K562 (cell line): ENCODE data around the gene CZIB. TPM values are rescaled to one million over a fixed set of nuclear protein-coding genes. Genes with fewer than 3 reads are reported as not detected.

ENCODE experiments used
- ARID4B ChIP-seq: sonication (generic); formaldehyde crosslinking; IDR thresholded peaks from 2 replicates; pipeline ENCODE4 v1.8.0; 2022; ENCODE audit warnings: mild to moderate bottlenecking, missing genetic modification reagents
- CBFA2T2 ChIP-seq: fragments of 450-650 bp; conservative IDR thresholded peaks from 2 replicates; pipeline ENCODE4 v1.6.1; 2017; ENCODE audit warnings: mild to moderate bottlenecking
- ETS2 ChIP-seq: IDR thresholded peaks from 2 replicates; pipeline ENCODE4 v1.6.1; 2016; ENCODE audit warnings: borderline replicate concordance, missing genetic modification characterization, mild to moderate bottlenecking, moderate library complexity, missing compliant biosample characterization; ENCODE audit not compliant: poor library complexity, severe bottlenecking
- GMEB1 ChIP-seq: fragments of 250-450 bp; sonication (Bioruptor Pico); IDR thresholded peaks from 2 replicates; pipeline ENCODE4 v1.4.0; 2020; ENCODE audit warnings: mild to moderate bottlenecking
- JUNB ChIP-seq: fragments of 450-650 bp; formaldehyde crosslinking; conservative IDR thresholded peaks from 2 replicates; pipeline ENCODE4 v1.4.0; 2020; ENCODE audit warnings: mild to moderate bottlenecking
- NCOA2 ChIP-seq, 2 experiments: fragments of 450-650 bp; IDR thresholded peaks; 2 replicates each; pipeline ENCODE4 v1.6.1; 2018; ENCODE audit warnings: mild to moderate bottlenecking in 2 of 2, moderate library complexity in 1 of 2; ENCODE audit not compliant: partially characterized antibody in 2 of 2
- NFRKB ChIP-seq: fragments of 450-650 bp; IDR thresholded peaks from 2 replicates; pipeline ENCODE4 v1.6.1; 2016; ENCODE audit warnings: low read depth
- RERE ChIP-seq: sonication (generic); formaldehyde crosslinking; IDR thresholded peaks from 2 replicates; pipeline ENCODE4 v1.8.0; 2023; ENCODE audit warnings: missing genetic modification reagents, mild to moderate bottlenecking, borderline replicate concordance
- SETDB1 ChIP-seq: IDR thresholded peaks from one replicate; pipeline ENCODE4 v1.6.1; 2012; ENCODE audit warnings: low read length, control low read depth, inconsistent platforms
- ZNF583 ChIP-seq: fragments of 250-450 bp; sonication (Bioruptor Pico); IDR thresholded peaks from 2 replicates; pipeline ENCODE4 v1.4.0; 2020
- polyA plus RNA-seq, 8 experiments: library from polyadenylated mRNA; depleted of rRNA in 4 of 8; stranded (reverse) in 5 of 8; unstranded in 3 of 8; fragments of >200 nt; fragmentation: Nextera tagmentation in 2 of 8; fragmentation: Illumina TruSeq in 1 of 8; extraction: Ambion mirVana in 2 of 8; extraction: Trizol in 1 of 8; gene quantifications; 2 replicates each; pipeline versions ENCODE4 v1.2.1 to v1.2.3, GENCODE V29; 2011 to 2014; ENCODE audit warnings: inconsistent platforms in 1 of 8, missing spikeins in 1 of 8
- total RNA-seq, 7 experiments: library from RNA; depleted of rRNA in 6 of 7; stranded (reverse); fragments of >200 nt in 6 of 7; fragmentation: Illumina TruSeq in 2 of 7; extraction: Trizol in 2 of 7; gene quantifications; 2 replicates each; pipeline versions ENCODE4 v1.2.1 to v1.2.3, GENCODE V29; 2011 to 2021; ENCODE audit warnings: low replicate concordance in 1 of 7
- TF ChIP-seq, protein P1 (sequence below): fragments of 450-650 bp; IDR thresholded peaks from 2 replicates; pipeline ENCODE4 v1.6.1; 2016; ENCODE audit warnings: missing biosample characterization, missing genetic modification characterization
- TF ChIP-seq, protein P2 (sequence below): sonication (generic); formaldehyde crosslinking; IDR thresholded peaks from 2 replicates; pipeline ENCODE4 v1.8.0; 2022; ENCODE audit warnings: mild to moderate bottlenecking, low read depth, missing genetic modification reagents

Gene CZIB
- total and polyA plus RNA-seq, 9 of the 15 experiments (the other 6 are each of a cell fraction or from before 2014, with no cell fraction given) = 52.6 to 111 (median 80.0) TPM

DNA sequence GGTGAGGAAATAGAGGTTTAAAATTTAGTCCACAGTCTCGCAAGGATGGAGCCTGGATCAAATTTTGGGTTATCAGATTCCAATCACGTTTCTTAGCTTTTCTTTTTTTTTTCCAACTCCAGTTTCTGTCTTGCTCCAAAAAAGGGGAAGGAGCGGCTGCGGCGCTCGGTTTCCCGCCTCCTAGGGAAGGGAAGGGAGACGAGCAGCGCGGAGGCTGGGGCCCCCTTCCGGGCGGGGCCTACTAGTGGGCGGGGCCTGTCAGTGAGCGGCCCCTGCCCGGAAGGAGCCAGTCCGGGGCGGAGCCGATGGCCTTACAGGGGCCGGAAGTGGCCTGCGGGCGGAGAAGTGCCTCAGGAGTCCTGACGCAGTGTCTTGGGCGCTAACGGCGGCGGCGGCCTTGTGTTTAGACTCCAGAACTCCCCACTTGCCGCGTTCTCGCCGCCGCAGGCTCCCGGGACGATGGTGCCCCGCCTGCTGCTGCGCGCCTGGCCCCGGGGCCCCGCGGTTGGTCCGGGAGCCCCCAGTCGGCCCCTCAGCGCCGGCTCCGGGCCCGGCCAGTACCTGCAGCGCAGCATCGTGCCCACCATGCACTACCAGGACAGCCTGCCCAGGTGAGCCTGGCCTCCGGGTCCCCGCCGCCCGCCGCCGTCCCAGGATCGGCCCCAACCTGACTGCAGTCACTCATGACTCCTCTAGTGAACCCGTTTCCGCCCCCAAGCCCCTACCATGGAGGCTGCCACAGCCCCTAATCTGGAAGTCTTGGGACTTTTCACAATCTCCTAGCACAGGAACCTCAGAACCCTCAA is 23.7 kb downstream of the CZIB start, which contains the start of gene CPT2 (continued):
- TF ChIP-seq, protein P1, sequence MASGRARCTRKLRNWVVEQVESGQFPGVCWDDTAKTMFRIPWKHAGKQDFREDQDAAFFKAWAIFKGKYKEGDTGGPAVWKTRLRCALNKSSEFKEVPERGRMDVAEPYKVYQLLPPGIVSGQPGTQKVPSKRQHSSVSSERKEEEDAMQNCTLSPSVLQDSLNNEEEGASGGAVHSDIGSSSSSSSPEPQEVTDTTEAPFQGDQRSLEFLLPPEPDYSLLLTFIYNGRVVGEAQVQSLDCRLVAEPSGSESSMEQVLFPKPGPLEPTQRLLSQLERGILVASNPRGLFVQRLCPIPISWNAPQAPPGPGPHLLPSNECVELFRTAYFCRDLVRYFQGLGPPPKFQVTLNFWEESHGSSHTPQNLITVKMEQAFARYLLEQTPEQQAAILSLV = no peak
- no peak for TF ChIP-seq RERE (CRISPR knock-in tag)
- TF ChIP-seq JUNB (CRISPR knock-in tag) = no peak
- no peak for TF ChIP-seq ETS2 (tag)
- peak; percentile 53; the same call in 1 of the 2 replicates for TF ChIP-seq ARID4B (CRISPR knock-in tag)
- no peak for TF ChIP-seq SETDB1
- TF ChIP-seq, protein P2, sequence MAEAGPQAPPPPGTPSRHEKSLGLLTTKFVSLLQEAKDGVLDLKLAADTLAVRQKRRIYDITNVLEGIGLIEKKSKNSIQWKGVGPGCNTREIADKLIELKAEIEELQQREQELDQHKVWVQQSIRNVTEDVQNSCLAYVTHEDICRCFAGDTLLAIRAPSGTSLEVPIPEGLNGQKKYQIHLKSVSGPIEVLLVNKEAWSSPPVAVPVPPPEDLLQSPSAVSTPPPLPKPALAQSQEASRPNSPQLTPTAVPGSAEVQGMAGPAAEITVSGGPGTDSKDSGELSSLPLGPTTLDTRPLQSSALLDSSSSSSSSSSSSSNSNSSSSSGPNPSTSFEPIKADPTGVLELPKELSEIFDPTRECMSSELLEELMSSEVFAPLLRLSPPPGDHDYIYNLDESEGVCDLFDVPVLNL (CRISPR knock-in tag) = no peak; the same call in 1 of the 2 replicates
- TF ChIP-seq ZNF583 (CRISPR knock-in tag) = no peak
- no peak for TF ChIP-seq NCOA2 (IDR thresholded peaks at IDR 0.05; ENCODE audit: partially characterized antibody in 2 of 2)
- peak; percentile 18; the same call in 1 of the 2 replicates for TF ChIP-seq GMEB1
- TF ChIP-seq CBFA2T2 = no peak
- TF ChIP-seq NFRKB = no peak; the same call in 1 of the 2 replicates
